SKM-1 treated with dmso at 0.1 percent for 144 hours (cell line): ENCODE data around the gene METRNL.
A peak's percentile ranks its signal among the peaks of the same experiment; 100 is the strongest.
"Not testable (repeated sequence)": the region's sequence is repeated elsewhere in the genome, so short reads cannot be mapped to it uniquely, and the experiment has no call there.

Experiments
- DNase-seq: peaks from one replicate; lab custom pipeline; 2025; ENCODE audit not compliant: unreplicated experiment; lab: John Stamatoyannopoulos, UW

METRNL gene, protein sequence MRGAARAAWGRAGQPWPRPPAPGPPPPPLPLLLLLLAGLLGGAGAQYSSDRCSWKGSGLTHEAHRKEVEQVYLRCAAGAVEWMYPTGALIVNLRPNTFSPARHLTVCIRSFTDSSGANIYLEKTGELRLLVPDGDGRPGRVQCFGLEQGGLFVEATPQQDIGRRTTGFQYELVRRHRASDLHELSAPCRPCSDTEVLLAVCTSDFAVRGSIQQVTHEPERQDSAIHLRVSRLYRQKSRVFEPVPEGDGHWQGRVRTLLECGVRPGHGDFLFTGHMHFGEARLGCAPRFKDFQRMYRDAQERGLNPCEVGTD

DNA sequence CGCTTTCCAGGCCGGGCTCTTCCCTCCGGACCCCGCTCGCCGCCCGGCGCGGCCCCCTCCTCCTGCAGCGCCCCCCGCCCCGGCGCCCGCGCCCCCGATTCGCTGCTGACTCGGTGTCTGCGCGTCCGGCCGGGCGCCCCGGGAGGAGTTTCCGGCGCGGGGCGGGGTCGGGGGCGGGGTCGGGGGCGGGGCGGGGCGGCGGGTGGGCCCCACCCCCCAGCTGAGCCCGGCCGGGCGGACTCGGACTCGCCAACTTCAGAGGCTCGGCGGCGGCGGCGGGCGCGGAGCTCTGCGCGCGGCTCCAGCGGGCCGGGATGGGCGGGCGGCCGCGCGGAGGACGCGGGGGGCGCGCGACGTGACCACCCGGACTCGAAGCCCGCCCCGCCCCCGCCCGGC lies at the start of gene METRNL:
METRNL (plus strand) TSS at position 258 of the 396 bp plus-strand sequence. CDS start 207 bp downstream, outside the sequence.
- peak; percentile 42 for DNase-seq

DNA sequence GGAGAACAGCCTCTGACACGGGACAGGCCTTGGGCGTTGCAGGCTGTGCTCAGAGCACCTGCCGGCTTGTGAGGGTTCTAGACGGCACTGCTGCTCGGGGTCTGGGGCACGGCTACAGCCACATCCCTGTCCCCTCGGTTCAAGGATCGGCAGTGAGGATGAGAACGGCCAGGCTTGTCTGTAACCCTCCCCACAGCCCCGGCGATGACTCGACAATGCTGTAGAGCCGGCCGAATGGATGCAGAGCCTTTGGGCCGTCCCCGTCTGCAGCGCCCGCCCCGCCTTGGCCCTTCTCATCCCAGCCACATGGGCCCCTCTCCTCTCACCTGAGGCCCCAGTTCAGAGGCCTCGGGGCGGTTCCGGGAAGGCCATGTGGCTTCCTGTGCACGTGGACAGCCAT lies 49.0 kb upstream of the METRNL start:
- DNase-seq, result no peak

DNA sequence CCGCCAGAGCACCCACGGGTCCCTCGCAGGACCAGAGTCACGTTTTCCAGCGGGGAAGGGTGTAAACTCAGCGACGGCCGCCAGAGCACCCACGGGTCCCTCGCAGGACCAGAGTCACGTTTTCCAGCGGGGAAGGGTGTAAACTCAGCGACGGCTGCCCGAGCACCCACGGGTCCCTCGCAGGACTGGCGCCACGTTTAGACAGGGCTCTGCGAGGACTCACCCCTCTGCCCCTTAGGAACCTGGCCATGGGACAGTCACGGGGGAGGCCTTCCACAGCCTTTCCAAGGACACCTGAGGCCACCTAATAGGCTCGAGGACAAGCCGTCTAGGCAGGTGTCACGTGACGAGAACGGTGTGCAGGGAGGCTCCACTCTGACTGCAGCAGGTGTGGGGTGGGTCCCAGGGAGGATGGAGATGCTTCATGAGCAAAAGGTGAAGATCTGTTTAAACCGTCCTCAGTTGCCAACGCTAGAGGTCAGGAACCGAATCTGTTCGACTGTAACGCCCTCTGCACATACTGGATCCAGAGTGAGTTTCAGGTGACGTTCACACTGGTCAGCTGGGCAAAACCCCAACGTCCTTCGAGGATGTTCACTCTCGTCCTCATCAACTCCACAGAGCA lies 48.0 kb upstream of the METRNL start:
- DNase-seq, result no peak

DNA sequence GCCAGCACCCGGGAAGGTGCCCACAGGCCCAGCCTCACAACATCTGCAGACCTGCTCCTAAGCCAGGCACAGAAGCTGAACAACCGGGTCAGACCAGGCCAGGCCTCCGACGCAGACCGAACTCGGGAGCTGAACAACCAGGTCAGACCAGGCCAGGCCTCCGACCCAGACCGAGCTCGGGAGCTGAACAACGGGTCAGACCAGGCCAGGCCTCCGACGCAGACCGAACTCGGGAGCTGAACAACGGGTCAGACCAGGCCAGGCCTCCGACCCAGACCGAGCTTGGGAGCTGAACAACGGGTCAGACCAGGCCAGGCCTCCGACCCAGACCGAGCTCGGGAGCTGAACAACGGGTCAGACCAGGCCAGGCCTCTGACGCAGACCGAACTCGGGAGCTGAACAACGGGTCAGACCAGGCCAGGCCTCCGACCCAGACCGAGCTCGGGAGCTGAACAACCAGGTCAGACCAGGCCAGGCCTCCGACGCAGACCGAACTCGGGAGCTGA lies 47.4 kb upstream of the METRNL start:
- not testable (repeated sequence) for DNase-seq

DNA sequence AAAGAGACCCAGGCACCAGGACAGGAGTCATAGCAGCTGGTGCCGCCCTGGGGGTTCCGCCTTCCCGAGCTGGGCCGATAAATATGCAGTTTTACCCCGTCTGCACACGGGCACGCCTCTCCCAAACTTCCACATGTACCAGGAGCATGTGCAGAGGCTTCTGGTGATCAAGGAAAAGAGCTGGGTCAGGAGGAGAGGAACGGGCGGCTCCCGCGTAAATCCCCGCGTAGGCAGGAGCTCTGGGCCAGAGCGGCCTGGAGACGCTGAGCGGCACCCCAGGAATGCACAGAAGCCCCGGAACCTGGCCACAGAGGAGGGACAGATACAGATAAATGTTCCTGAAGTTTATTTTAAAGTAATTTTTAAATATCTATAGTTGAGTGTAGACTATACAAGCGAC lies 46.6 kb upstream of the METRNL start:
- DNase-seq, result no peak

DNA sequence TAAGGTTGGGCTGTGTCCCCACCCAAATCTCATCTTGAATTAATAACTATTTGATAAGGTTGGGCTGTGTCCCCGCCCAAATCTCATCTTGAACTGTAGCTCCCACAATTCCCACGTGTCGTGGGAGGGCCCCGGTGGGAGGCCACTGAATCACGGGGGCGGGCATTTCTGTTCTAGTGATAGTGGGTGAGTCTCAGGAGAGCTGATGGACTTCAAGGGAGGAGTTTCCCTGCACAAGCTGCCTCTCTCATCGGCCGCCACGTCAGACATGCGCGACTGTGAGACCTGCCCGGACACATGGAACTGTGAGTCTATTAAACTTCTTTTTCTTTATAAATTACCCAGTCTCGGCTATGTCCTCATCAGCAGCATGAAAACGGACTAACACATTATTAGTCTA lies 44.9 kb upstream of the METRNL start:
- no peak for DNase-seq

DNA sequence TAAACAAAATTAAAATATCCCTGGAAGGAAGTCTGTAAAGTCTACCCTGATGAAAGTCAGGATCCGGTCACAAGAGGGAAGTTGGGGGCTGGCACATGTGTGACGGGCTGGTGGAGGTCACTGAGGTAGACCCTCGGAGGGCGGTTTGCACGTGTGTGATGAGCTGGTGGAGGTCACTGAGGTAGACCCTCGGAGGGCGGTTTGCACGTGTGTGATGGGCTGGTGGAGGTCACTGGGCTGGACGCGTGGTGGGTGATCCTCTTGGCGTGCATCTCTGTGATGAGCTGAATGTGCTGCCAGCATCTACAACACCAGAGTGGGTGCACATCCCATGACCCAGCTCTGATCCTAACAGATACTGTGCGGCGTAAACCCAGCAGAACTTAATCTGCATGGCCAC lies 43.7 kb upstream of the METRNL start:
- DNase-seq, result no peak

DNA sequence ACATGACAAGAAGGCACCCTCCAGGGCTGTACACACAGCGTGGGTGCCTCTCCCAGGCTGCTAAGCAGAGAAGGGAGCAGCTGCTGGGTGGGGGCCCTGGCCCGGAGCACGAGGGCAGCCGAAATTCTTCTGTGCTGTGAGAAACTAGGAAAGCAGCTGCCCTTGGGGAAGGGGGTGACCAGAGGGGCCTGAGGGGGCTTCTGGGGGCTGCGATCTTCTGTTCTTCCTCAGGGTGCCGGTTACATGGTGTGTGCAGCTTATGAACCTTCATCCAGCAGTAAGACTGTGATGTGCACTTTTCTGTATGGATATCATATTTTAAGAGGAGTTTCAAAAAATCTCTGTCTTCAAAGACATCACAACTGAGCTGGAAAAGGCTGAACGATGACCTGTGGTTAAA lies 43.2 kb upstream of the METRNL start:
- no peak for DNase-seq

DNA sequence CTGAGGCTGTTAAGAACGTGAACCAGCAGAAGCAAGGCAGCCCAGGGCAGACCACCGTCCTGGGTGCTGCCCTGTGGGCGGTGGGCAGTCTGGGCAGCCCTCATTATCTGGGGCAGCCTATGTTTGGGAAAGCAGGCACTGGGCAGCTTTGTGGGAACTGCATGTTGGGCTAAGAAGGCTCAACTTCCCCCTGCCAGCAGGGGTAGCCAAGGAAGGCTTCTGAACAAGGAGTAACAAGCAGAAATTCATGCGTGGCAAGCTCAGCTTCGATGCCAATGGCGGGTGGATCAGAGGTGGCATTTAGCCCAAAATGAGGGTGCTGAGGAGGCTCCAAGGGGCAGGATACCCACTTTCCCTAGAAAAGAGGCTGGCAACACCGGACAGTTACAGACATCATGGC lies 42.7 kb upstream of the METRNL start:
- no peak for DNase-seq

DNA sequence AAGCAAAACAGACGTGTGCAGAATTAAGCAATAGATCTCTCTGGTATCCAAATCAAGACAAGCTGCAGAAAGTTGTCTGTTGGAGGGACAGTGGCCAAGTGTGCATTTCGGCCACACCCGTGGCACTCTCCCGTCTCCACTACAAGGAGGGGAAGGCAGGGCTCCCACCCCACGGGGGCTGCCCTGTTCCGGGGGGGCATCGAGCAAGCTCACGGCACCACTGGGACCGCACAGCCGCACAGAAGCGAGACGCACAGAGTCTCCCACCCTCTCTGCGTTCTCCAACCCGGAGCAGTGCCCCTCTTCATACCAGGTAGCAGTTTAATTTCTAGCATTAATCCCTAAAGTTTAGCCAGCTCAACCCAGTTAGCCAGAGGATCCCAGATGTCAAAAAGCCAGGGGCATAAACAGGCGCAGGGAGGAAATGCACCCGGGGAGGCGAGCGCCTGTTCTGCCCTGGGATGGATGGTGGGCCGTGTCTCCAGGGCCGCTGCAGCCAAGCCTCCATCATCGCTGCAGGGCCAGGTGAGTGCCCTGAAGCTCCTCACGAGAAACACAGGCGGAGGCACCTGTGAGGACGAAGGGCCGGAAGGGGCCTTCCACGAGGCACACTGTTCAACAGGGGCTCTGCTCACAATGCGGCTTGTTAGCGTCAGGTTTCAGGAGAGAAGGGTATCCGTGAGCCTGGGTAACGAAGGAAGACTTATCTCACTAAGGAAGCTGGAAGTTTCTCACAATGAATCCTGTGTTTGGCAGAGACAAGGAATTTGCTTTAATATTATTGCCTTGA lies 42.1 kb upstream of the METRNL start:
- no peak for DNase-seq

DNA sequence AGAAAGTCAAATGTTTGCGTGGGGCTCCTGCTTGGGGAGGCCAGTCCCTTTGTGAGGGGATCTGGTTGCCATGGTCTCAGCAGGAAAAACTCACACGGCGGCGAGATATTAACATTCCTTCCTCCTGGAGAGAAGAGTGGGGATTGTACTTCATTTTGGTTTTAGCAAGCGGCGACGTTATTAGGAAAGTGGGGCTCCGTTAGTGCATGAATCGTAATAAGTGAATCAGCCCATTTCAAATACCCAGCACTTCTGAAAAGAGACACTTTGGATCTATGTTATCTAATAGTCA lies 41.6 kb upstream of the METRNL start:
- DNase-seq, result no peak

DNA sequence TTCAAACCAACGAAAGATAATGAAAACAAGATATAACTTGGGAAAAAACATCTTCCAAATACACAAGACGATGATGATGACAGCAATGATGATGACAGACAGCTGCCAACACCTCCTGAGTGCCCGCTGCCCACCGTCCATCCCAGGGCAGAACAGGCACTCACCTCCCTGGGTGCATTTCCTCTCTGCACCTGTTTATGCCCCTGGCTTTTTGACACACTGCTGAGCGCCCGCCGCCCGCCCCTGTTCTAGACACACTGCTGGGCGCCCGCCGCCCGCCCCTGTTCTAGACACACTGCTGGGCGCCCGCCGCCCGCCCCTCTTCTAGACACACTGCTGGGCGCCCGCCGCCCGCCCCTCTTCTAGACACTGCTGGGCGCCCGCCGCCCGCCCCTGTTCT lies 40.4 kb upstream of the METRNL start:
- not testable (repeated sequence) for DNase-seq

DNA sequence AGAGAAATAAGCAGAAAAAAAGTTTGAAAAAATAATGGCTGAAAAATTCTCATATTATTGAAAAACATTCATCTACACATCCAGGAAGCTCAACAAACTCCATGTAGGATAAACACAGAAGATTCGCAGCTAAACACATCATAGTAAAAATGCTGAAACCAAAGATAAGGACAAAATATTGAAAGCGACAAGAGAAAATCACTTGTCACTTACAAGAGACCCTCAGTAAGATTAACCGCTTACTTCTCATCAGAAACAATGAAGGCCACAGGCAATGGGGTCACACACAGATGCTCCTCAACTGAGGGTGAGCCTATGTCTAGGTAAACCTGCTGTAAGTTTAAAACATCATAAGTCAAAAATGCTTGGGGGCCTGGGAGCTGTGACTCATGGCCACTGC lies 38.1 kb upstream of the METRNL start:
- no peak for DNase-seq

DNA sequence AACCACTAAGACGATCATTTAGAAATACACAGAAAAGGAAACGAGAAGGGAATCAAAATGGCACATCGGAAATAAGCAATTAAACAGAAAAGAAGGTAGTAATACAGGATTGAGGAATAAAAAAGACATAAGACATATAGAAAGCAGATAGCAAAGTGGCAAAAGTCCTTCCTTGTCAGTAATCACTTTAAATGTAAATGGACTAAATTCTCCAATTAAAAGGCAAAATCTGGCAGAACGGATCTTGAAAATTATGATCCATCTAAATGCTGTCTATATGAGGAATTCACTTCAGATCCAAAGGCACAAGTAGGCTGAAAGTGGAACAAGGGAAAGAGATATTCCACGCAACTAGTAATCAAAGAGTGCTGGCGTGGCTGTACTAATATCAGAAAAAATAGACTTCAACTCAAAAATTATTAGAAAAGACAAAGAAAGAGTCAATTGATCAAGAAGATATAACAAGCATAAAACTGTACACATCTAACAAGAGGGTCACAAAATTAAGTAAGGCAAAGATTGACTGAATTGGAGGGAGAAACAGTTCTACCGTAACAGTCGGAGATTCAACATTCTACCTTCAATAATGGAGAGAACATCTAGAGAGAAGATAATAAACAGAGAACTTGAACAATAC lies 36.8 kb upstream of the METRNL start:
- DNase-seq, result no peak

DNA sequence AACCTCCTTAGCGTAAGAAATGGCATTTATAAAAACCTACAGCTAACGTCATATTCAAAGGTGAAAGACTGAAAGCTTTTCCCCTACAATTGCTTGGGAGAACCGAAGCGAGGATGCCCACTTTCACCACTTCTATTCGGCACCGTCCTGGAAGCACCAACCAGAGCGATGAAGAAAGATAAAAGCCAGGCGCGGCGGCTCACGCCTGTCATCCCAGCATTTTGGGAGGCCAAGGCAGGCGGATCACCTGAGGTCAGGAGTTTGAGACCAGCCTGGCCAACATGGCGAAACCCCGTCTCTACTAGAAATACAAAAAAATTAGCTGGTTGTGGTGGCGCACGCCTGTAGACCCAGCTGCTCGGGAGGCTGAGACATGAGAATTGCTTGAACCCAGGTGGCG lies 34.9 kb upstream of the METRNL start:
- not testable (repeated sequence) for DNase-seq

DNA sequence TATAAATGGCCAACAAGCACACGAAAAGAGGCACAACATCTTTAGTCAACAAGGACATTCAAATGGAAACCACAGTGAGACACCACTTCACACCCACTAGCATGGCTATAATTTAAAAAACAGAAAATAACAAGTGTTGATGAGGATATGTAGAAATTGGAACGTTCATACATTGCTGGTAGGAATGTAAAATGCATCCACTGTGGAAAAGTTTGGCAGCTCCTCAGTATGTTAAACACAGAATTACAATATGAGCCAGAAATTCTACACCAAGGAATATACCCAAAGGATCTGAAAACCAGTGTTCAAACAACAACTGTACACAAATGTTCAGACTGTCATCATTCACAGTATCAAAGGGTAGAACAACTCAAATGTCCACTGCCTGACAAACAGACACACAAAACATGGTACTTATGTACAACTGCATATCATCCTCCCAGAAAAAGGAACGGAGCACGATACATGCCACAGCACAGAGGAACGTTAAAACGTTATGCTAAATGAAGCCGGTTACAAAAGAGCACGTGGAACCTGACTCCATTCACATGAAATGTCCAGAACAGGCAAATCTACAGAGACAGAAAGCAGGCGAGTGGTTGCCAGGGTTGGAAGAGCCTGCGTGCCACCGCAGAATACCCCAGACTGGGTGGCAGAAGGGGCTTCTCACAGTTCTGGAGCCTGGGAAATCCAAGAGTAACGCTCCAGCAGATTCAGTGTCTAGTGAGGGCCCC lies 32.8 kb upstream of the METRNL start:
- DNase-seq, result no peak

DNA sequence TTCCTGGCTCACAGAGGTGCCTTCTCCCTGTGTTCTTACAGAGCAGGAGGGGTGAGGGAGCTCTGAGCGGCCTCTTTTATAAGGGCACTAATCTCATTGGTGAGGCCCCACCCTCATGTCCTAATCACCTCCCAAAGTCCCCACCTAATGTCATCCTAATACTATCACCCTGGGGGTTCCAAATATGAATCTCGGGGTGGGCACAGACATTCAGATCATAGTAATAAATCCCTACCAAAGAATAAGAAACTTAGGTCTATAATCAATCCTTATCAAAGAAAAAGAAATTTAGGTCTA lies 32.3 kb upstream of the METRNL start:
- no peak for DNase-seq

DNA sequence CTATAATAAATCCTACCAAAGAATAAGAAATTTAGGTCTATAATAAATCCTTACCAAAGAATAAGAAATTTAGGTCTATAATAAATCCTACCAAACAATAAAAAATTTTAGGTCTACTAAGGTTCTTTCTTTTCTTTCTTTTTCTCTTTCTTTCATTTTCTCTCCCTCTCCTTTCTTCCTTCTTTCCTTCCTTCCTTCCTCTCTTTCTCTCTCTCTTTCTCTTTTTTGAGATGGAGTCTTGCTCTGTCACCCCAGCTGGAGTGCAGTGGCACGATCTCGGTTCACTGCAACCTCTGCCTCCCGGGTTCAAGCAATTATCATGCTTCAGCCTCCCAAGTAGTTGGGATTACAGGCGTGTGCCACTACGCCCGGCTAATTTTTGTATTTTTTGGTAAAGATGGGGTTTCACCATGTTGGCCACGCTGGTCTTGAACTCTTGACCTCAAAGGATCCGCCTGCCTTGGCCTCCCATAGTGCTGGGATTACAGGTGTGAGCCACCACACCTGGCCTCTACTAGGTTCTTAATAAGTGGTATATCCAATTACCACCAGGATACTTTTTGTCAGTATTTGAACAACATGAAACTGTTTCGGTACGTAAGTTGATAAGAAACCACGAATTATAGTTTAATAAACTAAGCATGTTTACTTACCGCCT lies 31.5 kb upstream of the METRNL start:
- not testable (repeated sequence) for DNase-seq

DNA sequence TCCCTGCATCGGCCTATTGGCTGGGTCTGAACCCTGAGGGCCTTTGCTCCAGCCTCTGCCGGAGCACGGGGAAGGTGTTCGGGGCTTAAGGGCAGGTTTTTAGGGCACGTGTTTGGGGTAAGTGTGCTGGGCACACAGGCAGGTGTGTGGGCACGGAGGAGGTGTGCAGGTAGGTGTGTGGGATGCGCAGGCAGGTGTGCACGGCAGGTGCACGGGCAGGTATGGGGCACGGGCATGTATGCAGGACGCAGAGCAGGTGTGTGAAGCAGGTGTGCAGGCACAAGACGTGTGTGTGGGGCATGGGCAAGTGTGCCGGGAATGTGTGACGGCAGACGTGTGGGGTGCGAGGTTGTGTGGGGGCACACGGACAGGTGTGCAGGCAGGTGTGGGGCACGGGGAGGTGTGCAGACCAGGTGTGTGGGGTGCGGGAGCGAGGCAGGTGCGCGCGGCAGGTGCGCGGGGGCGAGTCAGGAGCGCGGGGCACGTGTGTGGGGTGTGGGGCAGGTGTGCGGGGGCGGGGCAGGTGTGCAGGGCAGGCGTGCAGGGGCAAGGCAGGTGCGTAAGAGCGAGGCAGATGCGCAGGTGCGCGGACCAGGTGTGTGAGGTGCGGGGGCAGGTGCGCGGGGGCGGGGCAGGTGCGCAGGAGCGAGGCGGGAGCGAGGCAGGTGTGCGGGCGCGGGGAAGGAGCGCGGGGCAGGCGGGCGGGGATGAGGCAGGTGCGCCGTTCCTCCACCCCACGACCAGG lies 28.6 kb upstream of the METRNL start:
- no peak for DNase-seq
